Upper lobe of left lung (tissue), 6 donors: Measurements from ENCODE around the gene MPRIP. TPM values are rescaled to one million over a fixed set of nuclear protein-coding genes. Genes with fewer than 3 reads are reported as not detected.

Experiments
- ATAC-seq, 2 donors: fragments of 200-7000 bp; cut with Tn5 transposase; one replicate each; pipeline ENCODE4 v1.9.1; 2022; ENCODE audit warnings: mild to moderate bottlenecking in 2 of 2, moderate library complexity in 2 of 2; ENCODE audit not compliant: low FRiP score in 2 of 2
- DNase-seq, 2 donors: peaks; one replicate each; pipeline ENCODE4 v3.0.0-alpha.2; 2019 to 2020
- H3K27ac ChIP-seq, 4 donors: fragments of 200-600 bp; sonication (generic); one replicate each; pipeline ENCODE4 v1.5.1; 2016 to 2019
- H3K27me3 ChIP-seq, 4 donors: fragments of 200-600 bp; sonication (generic); one replicate each; pipeline ENCODE4 v1.5.1; 2017 to 2019
- H3K36me3 ChIP-seq, 4 donors: fragments of 200-600 bp; sonication (generic); one replicate each; pipeline ENCODE4 v1.5.1; 2016 to 2019
- H3K4me1 ChIP-seq, 4 donors: fragments of 200-600 bp; sonication (generic); one replicate each; pipeline ENCODE4 v1.5.1; 2018 to 2019
- H3K4me3 ChIP-seq, 4 donors: fragments of 200-600 bp; sonication (generic); one replicate each; pipeline ENCODE4 v1.5.1; 2017 to 2019; ENCODE audit warnings: mild to moderate bottlenecking in 2 of 4, moderate library complexity in 1 of 4
- H3K9me3 ChIP-seq, 4 donors: fragments of 200-600 bp; sonication (generic); one replicate each; pipeline ENCODE4 v1.5.1; 2018 to 2019
- EP300 ChIP-seq, 4 donors: sonication (generic); formaldehyde crosslinking; IDR thresholded peaks; one replicate each; pipeline ENCODE4 v1.5.1; 2017; ENCODE audit warnings: antibody characterized with exemption in 4 of 4, control low read depth in 2 of 4
- POLR2A ChIP-seq, 4 donors: fragments of 450-650 bp; IDR thresholded peaks; one replicate each; pipeline ENCODE4 v1.5.1; 2016 to 2017; ENCODE audit warnings: antibody characterized with exemption in 4 of 4, mild to moderate bottlenecking in 2 of 4
- POLR2AphosphoS5 ChIP-seq, 2 donors: sonication (generic); formaldehyde crosslinking; IDR thresholded peaks; one replicate each; pipeline ENCODE4 v1.5.1; 2017; ENCODE audit warnings: antibody characterized with exemption in 2 of 2
- WGBS, 2 donors: methylation state at CpG; one replicate each; pipeline ENCODE4 v1.1.5; 2017 to 2018; 5-methylcytosine and 5-hydroxymethylcytosine counted together
- total RNA-seq, 6 donors: library from RNA; depleted of rRNA in 4 of 6; stranded (reverse); fragments of >200 nt in 4 of 6; gene quantifications; one replicate each; pipeline versions ENCODE4 v1.1.0 to v1.2.1, GENCODE V29; 2016 to 2021
- TF ChIP-seq, protein P1 (sequence below), 6 experiments: fragments of 450-650 bp in 4 of 6; fragments of 200-600 bp in 2 of 6; sonication (generic) in 2 of 6; IDR thresholded peaks; one replicate each; pipeline ENCODE4 v1.5.1; 2016 to 2019; ENCODE audit warnings: antibody characterized with exemption in 6 of 6
- donor health status: DM: no; HTN: no; CAD: no; lungs with moderate emphysema.
- donor health status: DM: no; HTN: yes; CAD: no; lungs with severe emphysema.

MPRIP gene
- total RNA-seq, 6 donors from 2014 or later: 201 to 380 (median 285) TPM

DNA sequence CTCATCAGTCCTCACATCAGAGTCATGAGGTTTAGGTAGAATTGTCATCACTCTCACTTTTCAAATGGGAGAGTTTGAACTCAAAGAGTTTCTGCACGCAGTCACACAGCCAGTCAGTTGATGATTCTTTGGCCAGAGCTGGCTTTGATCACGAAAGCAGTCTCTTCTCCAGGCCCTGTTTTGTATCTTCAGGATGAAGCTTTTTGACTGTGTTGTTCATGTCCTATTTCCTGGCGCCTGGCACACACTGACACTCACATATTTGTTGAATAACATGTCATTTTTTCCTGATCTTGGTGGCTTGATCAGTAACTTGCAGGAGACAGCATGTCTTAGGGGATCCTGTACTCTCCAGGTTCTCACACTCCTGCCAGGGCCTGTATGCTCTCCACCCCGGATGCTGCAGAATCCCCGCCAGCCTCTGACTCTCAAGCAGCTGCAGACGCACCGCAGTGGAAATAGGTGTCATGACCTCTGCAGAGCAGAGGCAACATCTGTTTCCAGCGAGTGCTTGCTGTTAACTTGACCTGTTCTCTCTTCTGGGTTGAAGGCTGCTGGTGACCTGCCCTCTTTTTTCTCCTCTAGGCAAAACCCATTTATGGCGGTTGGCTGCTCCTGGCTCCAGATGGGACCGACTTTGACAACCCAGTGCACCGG, 33.0 kb downstream of the MPRIP start:
- Histone ChIP-seq H3K27ac (peak overlapping the region in 2 of 4 donors; percentile 28 to 30), H3K4me3 (no peak overlapping the region), H3K27me3 (no peaks in the 10 kb centered on the region), H3K4me1 (peaks cover 58 to 63% (median 59%) of the 10 kb centered on the region in 4 donors), H3K9me3 (no peaks in the 10 kb centered on the region), H3K36me3 (peaks cover 0 to 47% (median 8%) of the 10 kb centered on the region in 4 donors)
- no peak for DNase-seq
- 61 to 62% methylated on average over 10 to 11 of the region's 11 CpGs for WGBS, 2 donors
- no peak for TF ChIP-seq POLR2A (IDR thresholded peaks at IDR 0.05)
- TF ChIP-seq, protein P1, sequence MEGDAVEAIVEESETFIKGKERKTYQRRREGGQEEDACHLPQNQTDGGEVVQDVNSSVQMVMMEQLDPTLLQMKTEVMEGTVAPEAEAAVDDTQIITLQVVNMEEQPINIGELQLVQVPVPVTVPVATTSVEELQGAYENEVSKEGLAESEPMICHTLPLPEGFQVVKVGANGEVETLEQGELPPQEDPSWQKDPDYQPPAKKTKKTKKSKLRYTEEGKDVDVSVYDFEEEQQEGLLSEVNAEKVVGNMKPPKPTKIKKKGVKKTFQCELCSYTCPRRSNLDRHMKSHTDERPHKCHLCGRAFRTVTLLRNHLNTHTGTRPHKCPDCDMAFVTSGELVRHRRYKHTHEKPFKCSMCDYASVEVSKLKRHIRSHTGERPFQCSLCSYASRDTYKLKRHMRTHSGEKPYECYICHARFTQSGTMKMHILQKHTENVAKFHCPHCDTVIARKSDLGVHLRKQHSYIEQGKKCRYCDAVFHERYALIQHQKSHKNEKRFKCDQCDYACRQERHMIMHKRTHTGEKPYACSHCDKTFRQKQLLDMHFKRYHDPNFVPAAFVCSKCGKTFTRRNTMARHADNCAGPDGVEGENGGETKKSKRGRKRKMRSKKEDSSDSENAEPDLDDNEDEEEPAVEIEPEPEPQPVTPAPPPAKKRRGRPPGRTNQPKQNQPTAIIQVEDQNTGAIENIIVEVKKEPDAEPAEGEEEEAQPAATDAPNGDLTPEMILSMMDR (IDR thresholded peaks at IDR 0.05): no peak
- TF ChIP-seq EP300 (IDR thresholded peaks at IDR 0.05): no peak
- peak in 1 of 2 donors; percentile 53 for TF ChIP-seq POLR2AphosphoS5 (IDR thresholded peaks at IDR 0.05)
- ATAC-seq: peak in 1 of 2 donors; percentile 57

DNA sequence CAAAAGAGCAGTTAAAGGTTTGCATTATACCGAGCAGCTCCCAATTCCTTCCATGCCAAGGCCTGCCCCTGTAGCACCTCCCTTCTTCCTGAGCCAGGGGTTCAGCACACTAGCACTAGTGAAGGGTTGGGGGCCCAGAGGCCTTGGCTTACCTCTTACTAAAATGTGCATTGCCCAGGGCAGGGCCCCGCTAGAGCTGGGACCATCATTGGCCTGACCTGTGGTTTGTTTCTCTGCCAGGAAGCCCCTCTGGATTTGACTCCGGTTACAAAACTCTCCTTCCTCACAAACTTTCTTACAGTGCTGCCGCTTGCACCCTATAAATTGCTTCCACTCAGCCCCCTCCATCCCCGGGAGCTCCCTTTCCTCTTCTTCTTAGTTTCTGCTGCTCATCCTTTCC, 33.8 kb downstream of the MPRIP start:
- H3K4me3 ChIP-seq: no peak overlapping the region
- TF ChIP-seq EP300 (IDR thresholded peaks at IDR 0.05) (no peak), POLR2AphosphoS5 (IDR thresholded peaks at IDR 0.05) (no peak), POLR2A (IDR thresholded peaks at IDR 0.05) (no peak)
- TF ChIP-seq, protein P1 (IDR thresholded peaks at IDR 0.05): no peak
- peaks cover 63 to 70% (median 64%) of the 10 kb centered on the region in 4 donors for H3K4me1 ChIP-seq
- H3K27ac ChIP-seq: peak overlapping the region in 3 of 4 donors; percentile 5 to 29 (median 28)
- ATAC-seq (no peak), DNase-seq (no peak)
- no peaks in the 10 kb centered on the region for H3K9me3 ChIP-seq
- H3K27me3 ChIP-seq: no peaks in the 10 kb centered on the region
- WGBS, 2 donors: 85 to 86% methylated on average over 5 of the region's 5 CpGs
- peaks cover 0 to 44% (median 8%) of the 10 kb centered on the region in 4 donors for H3K36me3 ChIP-seq

DNA sequence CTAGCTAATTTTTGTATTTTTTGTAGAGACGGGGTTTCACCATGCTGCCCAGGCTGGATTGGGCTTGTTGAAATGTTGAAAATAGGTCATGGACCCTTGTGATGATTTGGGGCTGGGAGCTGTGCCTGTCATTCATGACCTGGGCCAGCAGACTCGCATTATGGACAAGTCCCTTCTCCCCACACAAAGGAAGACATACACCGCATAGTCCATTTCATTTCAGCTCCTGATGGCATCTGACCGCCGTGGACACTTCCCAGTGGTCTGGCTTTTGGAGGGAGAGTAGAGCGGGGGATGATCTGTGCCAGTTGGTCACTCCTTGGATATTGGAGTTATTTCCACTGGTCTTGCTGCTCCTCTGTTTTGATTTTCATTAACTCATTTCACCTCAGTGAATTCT, 34.8 kb downstream of the MPRIP start:
- peaks cover 0 to 38% (median 8%) of the 10 kb centered on the region in 4 donors for H3K36me3 ChIP-seq
- TF ChIP-seq, protein P1 (IDR thresholded peaks at IDR 0.05): no peak
- TF ChIP-seq EP300 (IDR thresholded peaks at IDR 0.05) (no peak), POLR2AphosphoS5 (IDR thresholded peaks at IDR 0.05) (no peak), POLR2A (IDR thresholded peaks at IDR 0.05) (no peak)
- WGBS, 2 donors: 89 to 93% methylated on average over 6 of the region's 6 CpGs
- no peaks in the 10 kb centered on the region for H3K9me3 ChIP-seq
- H3K4me3 ChIP-seq: no peak overlapping the region
- H3K27me3 ChIP-seq: no peaks in the 10 kb centered on the region
- peaks cover 63 to 78% (median 71%) of the 10 kb centered on the region in 4 donors for H3K4me1 ChIP-seq
- H3K27ac ChIP-seq: no peak overlapping the region
- no peak for DNase-seq
- no peak for ATAC-seq

DNA sequence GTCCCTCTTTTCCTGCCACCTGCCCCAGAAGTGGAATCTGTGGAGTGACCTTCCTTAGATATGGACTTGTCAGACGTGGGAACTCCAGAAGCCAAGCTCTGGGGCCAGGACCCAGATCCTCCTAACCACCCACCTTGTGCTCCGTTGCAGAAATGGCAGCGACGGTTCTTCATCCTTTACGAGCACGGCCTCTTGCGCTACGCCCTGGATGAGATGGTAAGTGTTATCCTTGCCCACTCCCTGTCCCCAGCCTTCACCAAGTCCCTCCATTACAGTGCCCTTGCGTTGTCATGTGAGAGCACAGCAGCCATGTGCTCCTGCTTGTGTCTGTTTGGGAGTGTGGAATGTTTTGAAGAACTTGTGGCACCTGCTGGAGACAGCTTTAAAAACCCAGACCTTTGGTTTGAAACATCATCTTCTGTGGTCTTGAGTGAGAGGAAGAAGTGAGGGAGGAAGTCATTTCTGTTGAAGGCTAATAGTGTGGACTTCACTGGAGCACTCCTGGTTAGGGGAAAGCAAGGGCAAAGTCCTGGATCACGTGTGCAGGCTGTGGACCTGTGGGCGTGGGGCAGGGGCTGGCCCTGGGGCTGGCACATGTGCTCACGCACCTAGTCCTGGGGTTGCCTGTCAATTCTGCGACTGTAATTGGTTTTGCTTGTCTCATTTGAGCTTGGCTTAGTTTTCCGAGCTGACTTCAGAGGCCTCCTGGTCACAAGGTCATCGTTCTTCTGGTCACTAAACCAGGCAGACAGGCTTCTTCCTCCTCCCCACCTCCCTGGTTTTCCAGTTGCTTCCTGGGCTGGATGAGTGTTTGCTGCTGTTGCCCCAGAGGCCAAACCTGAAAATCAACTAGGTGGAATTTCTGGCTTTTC, 35.8 kb downstream of the MPRIP start:
- no peaks in the 10 kb centered on the region for H3K27me3 ChIP-seq
- WGBS, 2 donors: 81 to 83% methylated on average over 14 to 15 of the region's 15 CpGs
- no peaks in the 10 kb centered on the region for H3K9me3 ChIP-seq
- no peak for ATAC-seq
- peaks cover 0 to 38% (median 8%) of the 10 kb centered on the region in 4 donors for H3K36me3 ChIP-seq
- peak overlapping the region in 3 of 4 donors; percentile 35 to 59 (median 35) for H3K27ac ChIP-seq
- no peak overlapping the region for H3K4me3 ChIP-seq
- DNase-seq: peak in 1 of 2 donors; percentile 51
- no peak for TF ChIP-seq POLR2A (IDR thresholded peaks at IDR 0.05)
- TF ChIP-seq, protein P1 (IDR thresholded peaks at IDR 0.05): no peak
- no peak for TF ChIP-seq EP300 (IDR thresholded peaks at IDR 0.05)
- no peak for TF ChIP-seq POLR2AphosphoS5 (IDR thresholded peaks at IDR 0.05)
- peaks cover 60 to 77% (median 74%) of the 10 kb centered on the region in 4 donors for H3K4me1 ChIP-seq
